ENCODE data around the gene UCKL1.

- TF ChIP-seq POLR2A (IDR thresholded peaks at IDR 0.05), result no peak
- no peak for TF ChIP-seq CTCF (IDR thresholded peaks at IDR 0.05)
Measured at GRCh38 chr20:64005394-64005793, 49.2 kb upstream of the UCKL1 start.
